HG02759 (cell line): ENCODE measurements around the gene TTC21A.
"Not testable (repeated sequence)": the region's sequence is repeated elsewhere in the genome, so short reads cannot be mapped to it uniquely, and the experiment has no call there.

Experiments used
- ATAC-seq: cut with Tn5 transposase; IDR thresholded peaks from one replicate; pipeline ENCODE4 v1.9.1; 2021; ENCODE audit warnings: mild to moderate bottlenecking, moderate library complexity; ENCODE audit not compliant: unreplicated experiment

TTC21A gene

DNA sequence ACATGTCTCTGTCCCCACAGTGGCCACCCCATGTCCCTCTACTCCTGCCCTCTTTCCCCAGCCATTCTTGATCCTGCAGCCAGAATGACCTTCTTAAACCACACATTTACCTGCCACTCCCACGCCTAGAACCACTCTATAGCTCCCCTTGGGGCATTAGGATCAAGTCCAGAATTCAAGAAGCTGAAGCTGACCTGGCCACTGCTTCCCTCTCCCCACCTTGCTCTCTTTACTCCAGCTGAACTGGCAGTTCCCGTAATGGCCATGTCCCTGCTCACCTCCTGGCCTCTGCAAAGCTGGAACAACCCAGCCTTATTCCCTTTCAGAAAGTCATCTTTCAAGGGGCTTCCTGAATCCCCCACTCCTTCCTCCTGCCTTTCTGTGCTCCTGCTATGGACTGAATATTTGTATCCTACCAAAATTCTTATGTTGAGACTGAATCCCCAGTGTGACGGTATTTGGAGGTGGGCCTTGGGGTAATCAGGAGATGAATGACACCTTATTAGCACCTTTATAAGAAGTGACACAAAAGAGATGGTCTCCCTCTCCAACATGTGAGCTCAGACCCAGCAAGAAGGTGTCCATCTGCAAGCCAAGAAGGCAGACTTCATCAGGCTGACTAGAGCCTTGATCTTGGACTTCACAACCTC, 42.1 kb downstream of the TTC21A start:
- ATAC-seq = no peak

DNA sequence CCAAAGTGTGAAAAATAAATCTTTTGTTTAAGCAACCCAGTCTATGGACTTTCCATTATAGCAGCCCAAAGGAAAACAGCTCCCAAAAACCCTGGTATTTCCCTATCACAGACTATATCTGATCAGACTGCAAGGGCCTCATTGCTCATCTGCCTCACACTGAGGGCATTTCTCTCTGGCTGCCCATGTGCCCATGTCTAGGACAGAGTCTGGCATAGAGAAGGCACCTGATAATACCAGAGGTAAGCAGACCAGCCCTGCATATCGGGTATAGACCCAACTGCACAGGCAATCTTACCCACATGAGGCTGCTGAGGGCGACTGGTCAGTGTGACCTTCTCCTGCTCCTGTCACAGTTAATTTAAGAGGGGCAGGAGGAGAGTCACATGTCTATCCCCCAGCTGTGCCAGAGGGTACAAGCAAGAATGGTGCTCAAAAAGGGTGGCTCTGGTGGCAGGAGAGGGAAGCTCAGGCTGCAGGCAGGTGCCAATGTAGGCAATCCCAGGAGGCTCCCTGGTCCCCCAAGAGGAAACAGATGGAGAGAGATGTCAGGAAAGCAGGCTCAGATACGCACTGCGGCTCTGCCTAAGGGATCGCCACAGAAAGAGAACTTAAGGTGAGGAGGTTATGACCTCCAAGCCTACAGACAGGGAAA, 42.8 kb downstream of the TTC21A start:
- no peak for ATAC-seq

DNA sequence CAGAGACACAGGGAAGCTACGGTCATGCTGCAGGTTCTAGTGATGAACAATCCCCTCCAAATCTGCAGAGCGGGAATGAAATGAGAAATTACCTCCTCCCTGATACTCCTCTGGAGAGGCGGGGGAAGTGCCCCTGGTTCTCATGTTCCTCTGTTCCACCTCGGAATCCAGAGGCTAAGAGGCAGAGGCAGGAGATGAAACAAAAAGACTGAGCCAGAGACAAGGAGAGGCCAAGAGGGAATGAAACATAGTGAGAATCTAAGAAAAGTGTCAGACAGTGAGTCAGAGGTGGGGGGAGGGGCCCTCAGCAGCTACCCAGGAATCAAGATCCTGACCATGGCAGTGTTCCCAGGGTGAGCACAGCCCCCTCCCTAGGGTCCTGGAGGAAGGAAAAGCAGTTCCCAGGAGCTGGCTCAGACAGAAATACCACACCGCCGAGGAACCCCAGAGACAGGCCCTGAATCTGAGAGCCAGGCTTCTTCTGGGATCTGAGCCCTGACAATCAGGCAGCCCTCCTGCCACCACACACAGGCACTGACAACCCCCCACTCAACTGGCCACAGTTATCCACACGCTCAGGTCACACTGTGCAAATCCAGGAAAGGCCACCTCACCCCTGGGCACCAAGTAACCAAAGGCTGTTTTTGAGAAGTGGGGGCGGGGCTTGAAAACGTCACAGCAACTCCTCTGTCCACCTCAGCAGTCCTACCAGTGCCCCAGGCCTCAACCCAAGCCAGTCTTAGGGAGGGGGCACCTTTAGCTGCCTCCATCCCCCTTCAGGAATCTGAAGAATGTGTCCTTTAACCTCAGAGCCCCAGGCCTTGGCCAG, 43.5 kb downstream of the TTC21A start:
- no peak for ATAC-seq

DNA sequence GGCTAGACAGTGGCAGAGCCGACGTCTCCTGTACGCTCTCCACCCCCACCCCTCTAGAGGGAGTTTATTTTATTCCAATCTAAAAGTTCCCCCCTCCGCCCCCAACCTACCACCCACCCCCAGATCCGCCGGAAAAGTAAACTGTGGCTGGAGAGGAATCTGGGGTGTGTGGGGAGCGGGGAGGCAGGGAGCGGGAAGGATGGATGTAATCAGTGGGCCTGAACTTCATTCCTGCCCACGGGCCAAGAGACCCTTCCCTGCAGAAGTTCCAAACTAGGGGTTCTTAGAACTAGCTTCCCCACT, 46.4 kb downstream of the TTC21A start:
- no peak for ATAC-seq

DNA sequence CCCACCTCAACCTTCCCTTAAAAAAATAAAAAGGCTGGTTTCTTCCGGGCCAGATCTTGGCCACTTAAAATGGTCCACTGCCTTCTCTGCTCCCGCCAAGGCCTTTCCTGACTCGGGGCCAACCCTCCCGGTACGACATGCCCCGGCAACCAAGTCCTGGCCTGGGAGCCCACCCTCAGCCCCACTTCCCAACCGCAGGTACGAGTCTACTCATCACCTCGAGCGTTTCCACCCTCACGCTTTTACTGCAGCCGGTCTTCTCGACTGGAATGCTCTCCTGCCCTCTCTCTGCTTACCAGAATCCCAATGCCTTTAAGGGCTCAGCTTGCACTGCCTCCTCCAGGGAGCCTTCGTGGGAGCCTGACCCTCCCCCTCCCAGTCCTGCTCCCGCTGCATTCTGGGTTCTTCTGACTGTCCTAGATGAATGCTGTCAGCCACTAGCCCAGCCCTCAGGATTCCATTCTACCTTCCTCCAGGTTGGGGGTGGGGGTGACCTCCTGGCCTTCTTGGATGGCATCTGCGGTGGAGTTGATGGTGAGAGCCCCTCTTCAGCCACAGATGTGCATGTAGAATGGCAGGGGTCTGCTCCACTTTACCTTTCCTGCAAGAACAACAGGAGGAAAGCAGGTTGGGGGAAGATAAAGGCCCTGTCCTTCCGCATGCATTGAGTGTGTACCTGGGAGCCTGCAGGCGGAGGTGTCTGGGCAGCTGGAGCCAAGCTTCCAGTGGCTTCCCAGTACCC, 47.0 kb downstream of the TTC21A start:
- no peak for ATAC-seq

DNA sequence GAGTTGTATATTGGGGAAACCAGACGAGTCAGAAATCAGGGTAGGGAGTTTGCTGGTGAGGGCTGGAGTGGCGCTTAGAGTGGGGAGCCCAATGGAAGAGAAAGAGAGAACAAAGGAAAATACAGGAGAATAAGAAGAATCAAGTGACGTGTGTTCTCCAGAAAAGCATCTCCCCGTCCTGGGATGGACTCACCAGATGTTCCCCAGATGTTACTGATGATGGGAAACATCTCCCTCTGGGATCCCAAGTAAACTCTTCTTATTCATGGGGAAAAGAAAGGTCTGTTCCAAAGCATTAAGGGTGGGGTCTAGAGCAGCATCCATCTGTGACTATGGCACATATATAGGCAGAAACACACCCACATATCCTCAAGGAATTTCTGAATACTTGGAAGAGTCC, 48.9 kb downstream of the TTC21A start:
- ATAC-seq = no peak

DNA sequence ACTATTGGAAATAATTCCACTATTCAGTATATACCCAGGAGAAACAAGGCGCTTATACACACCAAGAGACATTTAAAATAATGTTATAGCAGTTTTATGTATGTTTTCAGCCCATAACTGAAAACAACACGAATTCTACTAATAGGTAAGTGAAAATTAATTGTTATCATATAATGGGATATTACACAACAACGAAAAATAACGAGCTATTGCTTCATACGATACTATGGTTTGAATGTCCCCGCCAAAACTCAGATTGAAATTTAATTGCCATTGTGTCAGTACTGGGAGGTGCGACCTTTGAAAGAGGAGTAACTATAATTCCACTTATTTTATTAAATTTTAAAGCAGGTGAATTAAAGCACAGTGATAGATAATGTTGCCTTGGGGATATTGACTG, 49.9 kb downstream of the TTC21A start:
- ATAC-seq = no peak

DNA sequence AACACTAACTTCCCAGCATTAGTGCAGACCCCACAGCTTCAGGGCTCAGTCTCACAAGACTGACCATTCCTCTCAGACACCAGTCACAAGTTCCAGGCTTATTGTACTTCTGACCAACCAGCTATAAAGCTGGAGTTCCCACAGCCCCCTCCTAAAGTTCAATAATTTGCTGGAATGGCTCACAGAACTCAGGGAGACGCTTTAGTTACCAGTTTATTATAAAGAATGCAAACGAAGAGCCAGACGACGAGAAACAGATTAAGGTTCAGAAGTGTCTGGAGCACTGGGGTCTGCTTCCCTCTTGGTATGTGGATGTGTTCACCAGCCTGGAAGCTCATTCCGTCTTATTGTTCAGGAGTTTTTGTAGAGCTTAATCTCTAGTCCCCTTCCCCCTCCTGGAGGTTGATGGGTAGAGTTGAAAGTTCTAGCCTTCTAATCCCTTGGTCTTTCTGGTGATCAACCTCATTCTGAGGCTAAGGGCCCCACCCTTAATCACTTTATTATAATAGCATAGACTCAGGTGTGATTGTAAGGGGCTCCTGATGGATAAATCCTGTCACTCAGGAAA, 50.8 kb downstream of the TTC21A start:
- no peak for ATAC-seq

DNA sequence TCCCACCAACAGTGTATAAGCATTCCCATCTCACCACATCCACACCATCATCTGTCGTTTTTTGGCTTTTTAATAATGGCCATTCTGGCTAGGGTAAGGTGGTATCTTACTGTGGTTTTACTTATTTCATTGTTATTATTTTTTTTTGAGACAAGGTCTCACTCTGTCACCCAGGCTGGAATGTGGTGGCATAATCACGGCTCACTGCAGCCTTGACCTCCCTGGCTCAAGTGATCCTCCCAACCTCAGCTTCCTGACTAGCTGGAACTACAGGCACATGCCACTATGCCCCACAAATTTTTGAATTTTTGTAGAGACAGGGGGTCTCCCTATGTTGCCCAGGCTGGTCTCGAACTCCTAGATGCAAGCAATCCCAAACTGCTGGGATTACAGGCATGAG, 56.9 kb downstream of the TTC21A start:
- no peak for ATAC-seq

DNA sequence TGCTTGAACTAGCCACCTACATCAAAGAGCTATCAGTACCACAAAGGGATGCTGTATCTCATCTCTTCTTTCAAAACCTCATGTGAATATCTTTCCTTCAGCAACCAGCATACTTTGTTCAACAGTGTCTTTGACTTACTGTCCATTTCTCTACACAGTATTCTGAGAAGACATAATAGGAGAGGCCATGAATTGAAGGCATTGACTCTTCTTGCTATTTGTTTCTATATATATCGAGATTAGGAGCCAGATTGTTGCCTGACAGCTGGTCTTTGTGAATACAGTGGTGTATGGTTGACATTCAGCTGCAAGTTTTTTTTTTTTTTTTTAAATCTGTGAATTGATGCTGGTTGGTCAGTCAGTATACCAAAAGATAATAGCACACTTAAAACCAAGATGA, 58.0 kb downstream of the TTC21A start:
- ATAC-seq = no peak

DNA sequence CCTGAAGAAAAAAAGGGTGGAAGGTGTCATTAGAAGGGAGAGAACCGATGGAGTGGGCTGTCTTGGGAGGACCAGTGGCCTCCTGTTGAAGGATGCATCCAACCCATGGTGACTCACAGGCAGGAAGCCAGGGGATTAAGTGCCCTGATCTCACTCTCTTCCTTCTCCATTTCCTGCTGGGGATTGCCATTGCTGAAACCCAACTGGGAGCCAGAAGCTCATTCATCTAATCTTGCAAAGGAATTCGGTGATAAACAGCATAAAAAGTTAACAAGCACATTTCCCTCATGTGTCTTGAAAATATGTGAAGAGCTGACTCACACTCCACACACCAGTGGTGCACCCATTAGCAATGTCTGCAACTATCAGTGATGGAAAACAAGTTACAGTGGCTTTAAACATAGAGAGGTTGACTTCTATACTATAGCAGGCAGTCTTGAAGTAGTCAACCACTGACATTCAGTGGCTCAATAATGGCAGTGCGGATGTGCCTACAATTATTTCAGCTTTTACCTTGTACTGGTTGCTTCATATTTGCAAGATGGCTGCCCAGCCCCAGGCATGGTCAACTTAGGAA, 58.7 kb downstream of the TTC21A start:
- ATAC-seq = no peak

DNA sequence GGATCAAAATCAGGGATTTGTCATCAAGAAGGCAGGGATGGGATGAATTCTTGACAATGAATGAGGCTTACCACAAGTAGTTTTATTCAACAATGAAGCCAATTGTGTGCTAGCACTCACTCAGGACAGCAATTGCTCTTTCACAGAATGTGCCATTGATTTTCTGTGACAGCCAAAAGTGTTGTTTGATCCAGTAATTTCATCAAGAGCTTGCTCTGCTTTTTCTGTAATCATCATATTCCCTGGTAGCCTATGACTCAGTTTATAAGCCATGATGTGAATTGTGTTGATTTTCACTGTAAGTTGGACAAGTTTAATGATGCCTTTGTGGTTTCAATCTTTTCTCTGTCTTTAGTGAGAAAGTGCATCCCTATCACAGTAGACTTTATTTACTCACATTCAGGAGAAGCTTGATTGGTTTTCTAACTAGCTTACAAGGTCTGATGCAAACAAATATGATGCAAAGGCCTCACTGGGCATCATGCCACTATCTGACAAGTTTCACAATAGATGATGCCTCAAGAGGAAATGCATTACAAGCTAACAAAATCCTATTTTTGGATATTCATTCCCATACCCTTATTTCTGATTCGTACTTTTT, 59.6 kb downstream of the TTC21A start:
- no peak for ATAC-seq

DNA sequence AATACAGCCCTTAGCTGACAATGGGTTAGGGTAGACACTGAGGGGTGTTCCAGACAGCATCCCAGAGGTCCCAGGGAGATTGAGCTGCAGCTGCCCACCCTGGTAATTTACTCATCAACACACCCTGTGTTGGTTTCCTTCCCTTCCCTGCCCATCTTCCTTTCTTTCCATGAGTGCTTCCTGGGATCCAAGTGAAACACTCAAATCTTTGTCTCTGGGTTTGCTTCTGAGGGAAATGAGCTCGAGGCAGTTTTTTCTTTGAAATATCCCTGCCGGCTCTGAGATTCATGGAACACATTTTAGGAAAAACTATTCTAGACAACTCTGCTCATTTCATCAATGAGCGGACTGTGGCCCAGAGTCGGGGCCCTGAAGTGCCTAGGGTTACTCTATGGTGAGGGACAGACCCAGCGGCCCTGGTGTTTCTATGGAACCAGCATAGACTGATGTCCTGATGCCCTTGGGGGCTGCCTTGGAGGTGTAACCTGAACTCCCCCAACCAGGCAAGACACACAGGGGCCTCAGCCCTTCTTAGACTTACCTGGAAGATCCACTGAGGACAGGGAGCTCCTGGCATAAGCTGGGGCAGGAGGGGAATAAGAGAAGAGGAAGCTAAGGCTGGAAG, 60.8 kb downstream of the TTC21A start:
- ATAC-seq = no peak

DNA sequence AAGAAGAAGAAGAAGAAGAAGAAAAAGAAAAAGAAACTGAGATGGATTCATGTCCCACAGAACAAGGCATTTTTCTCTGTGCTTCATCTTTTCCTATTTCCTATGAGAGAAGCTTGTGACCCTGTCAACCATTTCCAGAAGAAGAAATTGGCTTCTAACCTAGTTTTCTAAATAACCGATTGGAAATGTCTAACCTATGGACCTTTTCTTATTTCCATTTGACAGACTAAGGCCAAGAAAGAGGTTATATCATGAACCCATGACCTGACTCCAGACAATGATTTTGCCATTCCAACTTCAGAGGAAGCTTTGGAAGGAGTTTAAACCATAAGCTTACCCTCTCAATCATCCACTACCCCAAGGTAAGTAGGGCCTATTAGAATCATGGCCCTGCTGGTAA, 62.2 kb downstream of the TTC21A start:
- ATAC-seq = no peak

DNA sequence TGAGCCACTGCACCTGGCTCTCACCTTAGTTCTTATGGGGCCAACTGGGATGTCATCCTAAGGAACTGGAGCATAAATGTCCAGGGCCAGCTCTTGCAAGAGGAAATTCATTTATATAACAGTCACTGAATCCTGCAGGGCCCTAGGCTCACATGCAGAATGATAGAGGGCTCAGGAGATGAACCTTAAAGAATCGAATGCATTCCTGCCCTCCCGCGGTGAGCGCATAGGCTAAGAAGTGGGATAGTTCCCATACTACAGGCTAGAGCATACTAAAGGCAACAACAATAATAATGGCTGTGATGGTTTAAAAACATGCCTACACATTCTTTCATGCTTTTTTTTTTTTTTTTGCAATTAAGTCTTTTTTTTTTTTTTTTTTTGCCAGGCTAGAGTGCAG, 63.0 kb downstream of the TTC21A start:
- no peak for ATAC-seq

DNA sequence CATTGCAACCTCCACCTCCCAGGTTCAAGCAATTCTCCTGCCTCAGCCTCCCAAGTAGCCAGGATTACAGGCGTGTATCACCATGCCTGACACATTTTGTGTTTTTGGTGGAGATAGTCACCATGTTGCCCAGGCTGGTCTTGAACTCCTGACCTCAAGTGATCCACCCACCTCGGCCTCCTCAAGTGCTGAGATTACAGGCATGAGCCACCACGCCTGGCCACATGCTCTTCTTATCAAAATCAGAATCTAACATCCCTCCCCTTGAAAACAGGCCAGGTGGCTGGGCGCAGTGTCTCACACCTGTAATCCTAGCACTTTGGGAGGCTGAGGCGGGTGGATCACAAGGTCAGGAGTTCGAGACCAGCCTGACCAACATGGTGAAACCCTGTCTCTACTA, 63.4 kb downstream of the TTC21A start:
- not testable (repeated sequence) for ATAC-seq

DNA sequence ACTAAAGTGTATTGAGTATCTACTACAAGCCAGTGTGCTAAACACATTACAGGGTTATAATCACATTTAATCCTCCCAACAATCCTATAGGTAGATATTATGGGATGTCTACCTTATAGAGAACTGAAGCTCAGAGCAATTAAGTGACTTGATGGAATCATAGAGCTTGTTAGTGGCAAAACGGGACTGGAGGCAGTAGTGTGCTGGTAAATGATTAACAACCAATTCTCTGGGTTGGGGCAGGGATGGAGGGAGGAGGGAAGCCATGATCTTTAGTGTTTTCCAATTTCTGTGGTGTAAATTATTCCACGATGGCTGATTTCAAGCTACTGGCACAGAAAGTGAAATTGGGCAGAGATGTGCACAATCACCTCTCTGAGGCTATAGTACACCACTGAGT, 64.4 kb downstream of the TTC21A start:
- ATAC-seq = no peak

DNA sequence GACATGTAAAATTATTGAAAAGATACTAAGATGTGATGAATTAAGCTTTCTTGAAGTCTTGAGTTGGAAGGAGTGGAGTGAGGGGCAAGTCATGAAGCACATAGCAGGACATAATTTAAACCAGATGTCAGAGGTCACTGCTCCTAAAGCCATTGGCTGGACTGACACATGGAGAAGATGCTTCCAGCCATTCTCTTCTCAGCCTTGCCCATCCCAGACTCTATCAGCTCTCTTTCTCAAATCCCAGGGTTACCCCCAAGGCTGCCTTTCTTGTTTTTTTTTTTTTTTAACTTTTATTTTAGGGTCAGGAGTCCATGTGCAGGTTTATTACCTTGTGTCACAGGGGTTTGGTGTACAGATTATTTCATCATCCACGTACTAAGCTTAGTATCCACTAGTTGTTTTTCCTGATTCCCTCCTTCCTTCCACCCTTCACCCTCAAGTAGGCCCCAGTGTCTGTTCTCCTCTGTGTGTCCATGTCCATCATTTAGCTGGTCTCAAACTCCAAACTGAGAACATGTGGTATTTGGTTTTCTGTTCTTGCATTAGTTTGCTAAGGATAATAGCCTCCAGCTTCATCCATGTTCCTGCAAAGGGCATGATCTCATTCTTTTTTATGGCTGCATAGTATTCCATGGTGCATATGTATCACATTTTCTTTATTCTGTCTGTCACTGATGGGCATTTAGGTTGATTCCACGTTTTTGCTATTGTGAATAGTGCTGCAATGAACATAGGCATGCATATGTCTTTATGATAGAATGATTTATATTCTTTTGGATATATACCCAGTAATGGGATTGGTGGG, 66.0 kb downstream of the TTC21A start:
- ATAC-seq = no peak

DNA sequence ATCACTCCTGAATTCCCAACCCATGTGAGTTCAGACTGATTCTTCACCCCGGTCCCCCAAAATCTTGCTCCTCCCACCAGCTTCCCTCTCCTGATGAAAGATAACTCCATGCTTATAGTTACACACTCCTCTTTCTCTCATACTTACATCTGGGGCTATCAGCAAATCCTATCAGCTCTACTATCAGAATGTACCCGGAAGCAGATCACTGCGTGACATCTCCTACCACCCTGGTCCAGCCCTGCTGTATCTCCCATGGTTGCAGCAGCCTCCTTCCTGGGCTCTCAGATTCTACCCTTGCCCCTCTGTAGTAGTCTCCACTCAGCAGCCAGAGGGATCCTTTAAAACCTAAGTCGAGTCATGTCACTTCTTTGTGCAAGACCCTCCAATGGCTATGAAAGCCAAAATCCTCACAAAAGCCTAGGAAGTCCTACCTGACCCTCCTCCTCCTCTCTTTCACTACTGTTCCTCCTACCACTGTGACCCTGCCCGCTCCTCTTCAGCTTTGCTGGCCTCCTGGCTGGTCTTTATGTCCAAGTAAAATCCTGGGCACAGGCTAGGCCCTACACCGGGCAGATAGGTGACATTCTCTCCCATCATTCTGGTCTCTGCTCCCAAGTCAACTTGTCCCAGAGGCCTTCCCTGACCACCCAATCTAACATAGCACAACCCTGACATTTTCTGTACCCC, 68.7 kb downstream of the TTC21A start:
- no peak for ATAC-seq
